ENCODE results near the gene CADPS2. TPM values are rescaled to one million over a fixed set of nuclear protein-coding genes. Genes with fewer than 3 reads are reported as not detected.

Gene CADPS2
- polyA plus RNA-seq, 1 experiment, result 0.38 TPM

GRCh38 chr7:122833888-122834570 lies 52.2 kb downstream of the CADPS2 start:
- POLR2A ChIA-PET, result no interaction called here
- no peak for TF ChIP-seq CTCF (IDR thresholded peaks at IDR 0.05; ENCODE audit: insufficient read depth, low read depth, low read length)
- Histone ChIP-seq H3K4me3 (ENCODE audit: low read depth, low read length) (no peak overlapping the region), H3K36me3 (ENCODE audit: control insufficient read depth, insufficient read depth, low read length) (no peaks in the 10 kb centered on the region), H3K27me3 (ENCODE audit: control insufficient read depth, insufficient read depth, low read length) (no peaks in the 10 kb centered on the region)
- CTCF ChIA-PET, result no interaction called here
- DNase-seq (ENCODE audit: low read depth), result no peak

- Histone ChIP-seq H3K4me3 (ENCODE audit: low read depth, low read length) (no peak overlapping the region), H3K27me3 (ENCODE audit: control insufficient read depth, insufficient read depth, low read length) (no peaks in the 10 kb centered on the region), H3K36me3 (ENCODE audit: control insufficient read depth, insufficient read depth, low read length) (no peaks in the 10 kb centered on the region)
- no peak for TF ChIP-seq CTCF (IDR thresholded peaks at IDR 0.05; ENCODE audit: insufficient read depth, low read depth, low read length)
- no peak for DNase-seq (ENCODE audit: low read depth)
- CTCF ChIA-PET, result no interaction called here
- POLR2A ChIA-PET, result no interaction called here
Observed at GRCh38 chr7:122831436-122831835, 54.8 kb downstream of the CADPS2 start.

GRCh38 chr7:122829962-122830361 lies 56.3 kb downstream of the CADPS2 start:
- Histone ChIP-seq H3K36me3 (ENCODE audit: control insufficient read depth, insufficient read depth, low read length) (no peaks in the 10 kb centered on the region), H3K4me3 (ENCODE audit: low read depth, low read length) (no peak overlapping the region), H3K27me3 (ENCODE audit: control insufficient read depth, insufficient read depth, low read length) (no peaks in the 10 kb centered on the region)
- TF ChIP-seq CTCF (IDR thresholded peaks at IDR 0.05; ENCODE audit: insufficient read depth, low read depth, low read length), result no peak
- POLR2A ChIA-PET, result no interaction called here
- no peak for DNase-seq (ENCODE audit: low read depth)
- CTCF ChIA-PET, result no interaction called here

GRCh38 chr7:122827763-122828162 lies 58.5 kb downstream of the CADPS2 start:
- TF ChIP-seq CTCF (IDR thresholded peaks at IDR 0.05; ENCODE audit: insufficient read depth, low read depth, low read length), result no peak
- H3K27me3 ChIP-seq (ENCODE audit: control insufficient read depth, insufficient read depth, low read length), result no peaks in the 10 kb centered on the region
- H3K4me3 ChIP-seq (ENCODE audit: low read depth, low read length), result no peak overlapping the region
- no peaks in the 10 kb centered on the region for H3K36me3 ChIP-seq (ENCODE audit: control insufficient read depth, insufficient read depth, low read length)
- CTCF ChIA-PET, result no interaction called here
- DNase-seq (ENCODE audit: low read depth), result no peak
- POLR2A ChIA-PET, result no interaction called here

GRCh38 chr7:122813845-122814244 lies 72.4 kb downstream of the CADPS2 start:
- TF ChIP-seq CTCF (IDR thresholded peaks at IDR 0.05; ENCODE audit: insufficient read depth, low read depth, low read length), result no peak
- DNase-seq (ENCODE audit: low read depth), result no peak
- ChIA-PET CTCF (no interaction called here), POLR2A (no interaction called here)
- Histone ChIP-seq H3K27me3 (ENCODE audit: control insufficient read depth, insufficient read depth, low read length) (no peaks in the 10 kb centered on the region), H3K4me3 (ENCODE audit: low read depth, low read length) (no peak overlapping the region), H3K36me3 (ENCODE audit: control insufficient read depth, insufficient read depth, low read length) (no peaks in the 10 kb centered on the region)
